Stimulated activated CD8-positive, alpha-beta memory T cell treated with anti-CD3 and anti-CD28 coated beads, Interleukin-12 subunit alpha, Interleukin-12 subunit beta, amount 100 ng/mL, for 4 hours (primary cell): ENCODE measurements around the gene CHD6.

Experiments
- DNase-seq: peaks from one replicate; pipeline ENCODE4 v3.0.0-alpha.2; 2020; ENCODE audit warnings: low read depth

Gene CHD6

DNA sequence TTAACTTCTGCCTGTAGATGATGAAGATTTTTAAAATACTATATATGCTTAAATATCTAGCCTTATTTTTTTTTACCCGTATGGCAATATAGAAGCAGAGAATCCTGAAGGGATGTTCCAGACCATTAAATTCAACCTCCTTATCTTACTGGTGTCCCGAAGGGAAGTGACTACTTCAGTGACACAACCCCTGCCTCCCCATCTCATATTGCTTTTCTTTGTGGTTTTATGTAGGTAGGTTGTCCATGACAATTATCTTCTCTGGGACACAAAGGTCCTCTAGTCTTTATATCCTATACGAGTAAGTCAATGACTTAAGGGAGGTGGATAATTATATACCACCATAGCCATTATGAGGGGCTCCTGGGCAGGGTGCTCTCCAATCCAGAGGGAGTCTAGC is 194.2 kb downstream of the CHD6 start:
- no peak for DNase-seq

DNA sequence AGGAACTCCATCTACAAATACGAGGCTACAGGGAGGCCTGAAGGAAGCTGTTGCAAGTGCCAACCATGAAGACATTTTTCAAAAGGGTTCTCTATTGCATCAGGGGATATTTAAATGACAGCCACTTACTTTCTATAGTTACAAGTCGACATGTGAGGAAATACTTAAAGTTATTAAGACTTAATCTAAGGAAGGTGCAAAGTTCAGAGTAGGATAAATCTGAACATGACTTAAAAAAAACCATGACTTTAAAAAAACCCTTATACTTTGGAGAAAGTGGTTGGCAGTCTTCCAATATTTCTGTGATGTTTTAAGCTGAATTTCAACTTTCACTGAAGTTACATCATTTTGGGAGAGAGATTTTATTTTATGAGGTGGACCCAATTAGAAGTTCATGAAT is 195.2 kb downstream of the CHD6 start:
- no peak for DNase-seq

DNA sequence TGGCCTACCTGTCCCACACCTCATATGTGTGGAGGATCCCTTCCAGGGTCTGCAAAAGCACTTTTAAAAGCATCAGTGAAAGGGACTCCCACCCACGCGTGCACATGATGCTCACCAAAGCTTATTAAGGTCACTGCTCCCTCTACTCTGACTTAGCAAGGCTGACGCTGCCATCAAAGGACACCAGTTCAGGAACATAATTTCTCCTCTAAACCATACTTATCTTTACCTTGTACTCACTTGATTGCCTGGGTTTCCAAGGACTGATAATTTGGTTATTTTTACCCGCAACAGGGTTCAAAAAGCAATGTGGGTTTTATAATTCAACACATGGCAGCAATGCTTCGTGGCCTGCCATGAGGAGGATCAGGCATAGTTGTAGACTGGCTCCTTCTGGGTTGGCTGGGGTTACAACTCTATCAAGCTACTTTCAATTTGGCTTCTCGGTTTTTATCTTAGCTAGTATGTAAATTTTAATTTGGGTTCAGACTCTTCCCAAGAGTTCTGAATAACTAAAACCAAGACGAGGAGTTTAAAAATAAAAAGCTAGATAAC is 199.4 kb downstream of the CHD6 start:
- no peak for DNase-seq

DNA sequence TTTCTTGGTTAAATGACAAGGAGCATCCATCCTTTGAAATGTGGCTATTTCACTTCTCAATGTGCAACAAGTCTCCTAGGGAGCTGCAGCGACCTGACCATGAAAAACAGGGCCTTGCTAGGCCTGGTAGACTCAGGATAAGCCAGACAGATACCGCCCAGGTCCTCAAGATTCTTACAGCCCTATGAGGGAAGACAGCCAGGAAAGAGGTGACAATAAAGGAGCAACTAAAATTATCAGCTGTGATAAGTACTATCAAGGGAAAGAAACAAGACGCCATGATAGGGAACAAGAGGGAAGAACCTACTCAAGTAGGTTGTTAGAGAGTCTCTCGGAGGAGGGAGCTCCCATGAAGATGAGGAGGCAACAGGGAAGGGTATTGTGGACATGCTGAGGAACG is 200.1 kb downstream of the CHD6 start:
- DNase-seq, result no peak

DNA sequence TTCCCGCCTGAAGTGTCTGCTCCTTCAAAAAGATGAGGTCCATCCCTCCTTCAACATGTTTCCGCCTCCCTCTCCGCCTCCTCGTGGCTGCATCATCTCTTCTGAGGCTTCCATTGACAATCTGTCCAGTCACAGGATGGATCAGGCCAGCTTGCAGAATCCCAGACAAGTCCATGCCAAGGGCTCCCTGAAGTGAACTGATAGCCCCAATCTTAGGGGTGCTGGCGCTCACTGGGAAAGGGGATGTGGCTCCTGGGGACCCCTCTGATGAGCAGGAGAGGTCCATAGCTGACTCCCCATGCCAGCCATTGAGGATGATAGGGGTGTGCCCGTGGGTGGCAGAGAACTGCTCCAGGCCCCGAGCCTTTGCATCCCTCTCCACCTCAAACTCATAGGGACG is 203.0 kb downstream of the CHD6 start:
- no peak for DNase-seq

DNA sequence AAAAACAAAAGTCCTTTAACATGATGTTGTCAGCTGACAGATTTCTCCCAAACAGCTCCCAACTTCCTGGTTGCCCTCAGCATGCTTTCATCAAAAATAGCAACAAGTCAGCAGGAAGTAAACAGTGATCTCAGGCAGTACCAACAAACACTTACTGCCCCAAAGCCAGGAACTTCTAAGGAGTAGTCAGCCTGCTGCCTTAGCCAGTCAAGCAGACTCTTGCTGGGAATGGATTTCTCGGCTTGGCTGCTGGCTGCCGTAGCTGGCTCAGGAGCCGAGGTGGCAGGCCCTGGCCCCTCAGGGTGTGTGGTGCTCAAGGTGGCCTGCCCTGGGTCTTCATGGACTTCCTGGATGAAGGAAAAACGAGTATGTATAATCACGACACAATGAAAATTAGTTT is 205.0 kb downstream of the CHD6 start:
- no peak for DNase-seq

DNA sequence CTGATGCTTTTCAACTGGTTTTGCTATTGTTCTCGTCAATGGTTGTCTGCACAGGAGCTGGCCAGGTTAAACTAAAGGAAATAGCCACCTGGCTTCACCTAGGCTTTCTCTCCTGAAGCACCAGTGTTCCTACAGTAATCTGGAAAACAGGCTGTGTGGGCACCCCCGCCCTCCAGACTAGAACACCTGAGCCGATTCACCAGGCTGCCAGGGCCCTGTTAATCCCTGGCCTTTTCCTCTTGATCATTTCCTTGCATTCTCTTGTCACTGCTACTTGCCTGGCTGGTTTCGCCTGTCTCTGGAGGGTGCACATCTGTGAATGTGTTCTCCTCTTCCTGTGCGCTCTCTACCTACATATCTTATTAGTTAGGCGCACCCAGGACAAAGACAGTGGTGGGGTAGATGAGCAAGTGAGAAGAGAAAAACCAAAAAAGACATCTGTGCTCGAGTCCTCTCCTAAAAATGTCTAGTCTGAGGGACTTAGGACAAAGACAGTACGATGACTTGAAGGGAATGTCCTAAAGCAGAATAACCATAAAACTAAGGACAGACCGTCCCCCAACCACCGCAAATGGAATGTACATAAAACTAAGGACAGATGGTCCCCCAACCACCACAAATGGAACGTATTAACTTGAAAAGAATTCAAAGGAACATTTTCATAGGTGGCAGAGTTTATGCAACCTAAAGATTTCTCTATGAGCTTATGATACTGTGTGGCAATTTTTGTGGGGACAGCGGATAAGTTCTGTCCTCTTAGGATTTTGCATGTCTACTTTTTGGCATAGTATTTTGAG is 205.7 kb downstream of the CHD6 start:
- DNase-seq, result no peak

DNA sequence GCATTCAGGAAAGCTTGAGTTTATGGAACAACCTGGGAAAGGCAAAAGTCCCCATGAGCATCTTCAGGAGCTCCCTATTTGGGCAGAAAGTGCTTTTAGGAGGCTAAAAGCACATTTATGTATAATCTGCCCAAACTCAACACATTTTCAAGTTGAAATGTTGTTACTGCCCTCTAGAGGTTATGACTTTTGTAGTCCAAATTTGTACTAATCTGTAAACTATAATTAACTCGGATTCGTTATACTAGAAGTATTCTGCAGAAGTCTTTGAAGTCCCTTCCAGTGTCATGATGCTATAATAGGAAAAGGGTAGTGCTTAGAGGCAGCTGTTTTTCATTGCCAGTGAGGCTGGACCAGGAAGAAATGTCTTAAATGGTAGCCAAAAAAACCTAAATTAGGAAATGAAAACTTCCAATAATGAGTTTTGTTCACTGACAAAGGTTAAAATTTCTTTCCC is 206.8 kb downstream of the CHD6 start:
- DNase-seq, result no peak

DNA sequence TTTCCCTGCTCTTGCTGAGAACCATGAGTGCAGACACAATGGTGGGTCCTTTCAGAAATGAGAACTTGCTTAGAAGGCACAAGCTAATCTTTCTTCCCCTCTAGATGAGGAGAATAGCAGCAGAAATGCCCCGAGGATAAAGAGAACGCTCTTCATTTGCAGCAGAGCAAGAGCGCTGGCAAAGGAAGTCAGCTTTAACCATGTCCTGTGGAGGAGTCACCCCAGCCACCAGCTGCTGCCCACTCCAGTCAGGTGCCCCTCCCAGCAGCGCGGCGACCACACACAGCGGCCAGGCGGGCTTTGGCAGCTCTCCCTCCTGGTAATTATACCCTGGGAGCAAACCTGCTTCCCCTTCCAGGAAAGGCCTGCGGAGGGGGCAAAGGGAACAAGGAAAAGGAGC is 209.2 kb downstream of the CHD6 start:
- no peak for DNase-seq

DNA sequence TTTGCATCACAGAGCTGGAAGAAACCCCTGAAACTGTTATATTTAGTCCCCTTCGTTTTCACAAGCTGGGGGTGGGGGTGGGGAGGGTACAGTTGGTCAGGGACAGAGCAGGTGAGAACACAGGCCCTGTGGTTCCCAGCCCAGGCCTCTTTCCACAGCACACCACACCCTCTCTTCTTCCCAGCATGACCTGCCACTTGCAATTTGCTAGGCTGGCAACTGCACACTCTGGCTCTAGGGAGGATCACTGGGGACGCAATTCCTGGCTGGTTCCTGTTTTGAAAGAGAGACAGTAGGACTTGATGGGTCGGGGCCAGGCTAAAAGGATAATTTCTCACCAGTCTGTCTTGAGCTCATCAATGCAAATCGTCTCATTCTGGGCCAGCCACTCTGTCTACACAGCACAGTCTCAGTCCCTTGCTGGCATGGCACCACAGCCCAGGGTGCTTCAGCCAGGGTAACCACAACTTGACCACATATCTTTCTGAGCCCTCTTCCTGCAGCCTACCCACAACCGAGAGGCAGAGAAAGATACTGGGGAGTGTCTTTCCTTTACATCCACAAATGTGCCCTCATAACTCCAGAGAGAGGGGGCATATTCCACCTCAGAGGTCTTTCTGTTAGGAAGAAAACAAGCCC is 209.9 kb downstream of the CHD6 start:
- no peak for DNase-seq

DNA sequence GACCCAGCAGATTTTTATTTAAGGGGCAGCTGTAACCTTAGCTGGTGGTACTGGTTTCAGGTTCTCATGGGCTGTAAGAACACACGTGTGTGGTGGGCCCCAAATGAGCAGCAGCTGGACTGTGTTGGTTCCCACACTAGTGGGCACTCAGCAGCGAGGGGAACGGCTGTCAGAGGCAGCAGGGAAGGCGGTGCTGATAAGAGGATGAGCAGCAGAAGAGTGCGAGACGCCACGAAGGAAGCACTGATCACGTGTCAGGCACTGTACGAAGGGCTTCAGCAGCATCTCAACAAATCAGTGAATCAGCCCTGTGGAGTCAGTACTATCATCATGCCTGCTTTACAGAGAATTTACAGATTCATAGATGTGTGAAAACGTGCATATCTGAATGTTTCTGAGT is 210.6 kb downstream of the CHD6 start:
- DNase-seq, result no peak

DNA sequence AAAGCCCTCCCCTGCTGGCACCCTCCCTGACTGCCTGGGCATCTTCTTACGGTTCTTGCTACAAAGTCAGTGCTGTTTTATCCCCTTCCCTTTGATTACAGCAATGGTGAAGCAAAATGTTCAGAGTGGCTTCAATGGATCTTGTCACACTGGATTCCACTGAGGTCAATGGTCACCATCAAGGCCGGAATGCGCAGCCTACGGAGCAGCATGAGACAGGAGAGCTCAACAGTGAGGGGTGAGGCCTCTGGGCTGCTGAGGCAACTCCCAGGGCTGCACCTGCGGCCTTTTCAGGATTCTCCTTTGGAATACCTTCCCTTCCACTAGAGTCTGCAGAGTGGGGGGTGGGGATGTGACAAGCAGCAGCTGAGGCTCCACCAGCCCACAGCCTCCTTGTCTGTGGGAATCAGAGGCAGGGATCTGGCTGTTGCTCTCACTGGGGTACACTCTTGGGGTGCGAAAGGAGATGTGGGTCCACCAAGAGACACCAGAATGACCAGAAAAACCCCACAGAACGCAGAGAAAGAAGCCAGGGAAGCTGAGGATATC is 211.2 kb downstream of the CHD6 start:
- DNase-seq, result no peak

DNA sequence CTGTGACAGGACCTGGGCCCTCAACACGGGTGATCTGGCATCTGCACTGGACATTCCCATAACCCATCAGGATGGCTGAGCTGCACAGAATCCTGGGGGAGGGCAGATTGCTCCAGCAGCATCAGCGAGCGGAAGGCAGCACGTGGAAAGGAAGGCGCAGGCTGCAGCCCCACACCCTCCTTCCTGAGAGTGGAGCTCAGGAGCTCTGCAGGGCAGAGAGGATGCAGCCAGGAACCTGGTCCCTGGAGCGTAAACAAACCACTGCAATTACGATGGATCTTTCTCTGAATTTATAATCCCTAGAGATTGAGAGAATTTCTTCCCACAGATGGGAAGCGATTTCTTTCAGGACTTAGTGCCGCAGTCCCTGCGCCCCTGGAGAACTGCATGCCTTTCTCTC is 211.8 kb downstream of the CHD6 start:
- DNase-seq, result no peak

DNA sequence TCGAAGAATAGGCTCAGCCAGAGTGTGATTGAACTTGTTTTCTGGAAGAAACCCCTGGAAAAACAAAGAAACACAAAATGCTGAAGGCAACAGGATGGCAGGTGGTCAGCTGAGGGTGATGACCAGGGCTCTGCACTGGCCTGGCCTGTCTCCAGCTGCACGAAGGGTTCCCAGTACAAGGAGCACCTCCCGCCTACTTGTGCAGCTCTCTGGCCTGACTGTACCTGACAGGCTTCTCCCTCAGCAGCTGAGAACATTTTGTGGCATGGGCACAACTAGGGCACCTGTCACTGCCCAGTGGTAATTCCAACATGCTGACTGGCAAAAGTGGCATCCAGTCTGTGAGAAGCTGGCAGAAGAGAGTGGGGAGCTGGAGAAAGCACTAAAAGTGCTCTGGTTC is 212.7 kb downstream of the CHD6 start:
- DNase-seq, result no peak

DNA sequence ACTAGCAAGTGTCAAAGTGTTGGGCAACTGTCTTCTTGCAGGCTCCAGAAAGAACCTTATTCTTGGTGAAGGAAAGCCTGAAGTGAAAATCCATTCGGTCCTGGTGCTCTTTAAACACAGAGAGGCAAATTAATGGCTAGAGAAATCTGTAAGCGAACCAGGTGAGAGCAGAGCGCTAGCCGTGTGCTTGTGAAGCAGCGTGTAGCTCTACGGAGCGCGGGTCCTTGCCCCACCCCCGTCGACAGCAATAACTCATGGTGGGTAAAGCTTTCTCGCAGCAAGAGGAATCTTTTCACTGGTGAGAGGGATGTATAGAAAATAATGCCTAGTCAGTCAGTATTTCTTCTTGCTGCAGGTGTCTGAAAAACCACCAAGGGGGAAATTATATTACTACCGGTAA is 214.6 kb downstream of the CHD6 start:
- no peak for DNase-seq

DNA sequence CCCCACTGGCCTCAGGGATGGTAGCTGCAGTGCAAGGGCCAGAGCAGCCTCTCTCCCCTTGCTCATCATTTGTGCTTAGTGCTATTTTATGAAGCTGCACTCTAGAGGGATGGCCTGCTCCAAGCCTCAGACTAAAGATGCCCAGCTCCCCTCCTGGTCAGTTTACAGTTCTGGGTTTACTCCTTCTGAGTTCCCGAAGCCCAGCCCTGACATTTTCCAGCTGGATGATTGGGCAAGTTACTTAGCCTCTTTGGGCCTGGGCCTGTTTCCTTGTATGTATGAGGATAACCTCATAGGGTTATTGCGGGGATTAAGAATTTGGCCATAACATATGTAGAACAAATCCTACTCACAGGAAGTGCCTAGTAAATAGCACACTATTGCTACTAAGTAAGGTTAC is 219.8 kb downstream of the CHD6 start:
- no peak for DNase-seq

DNA sequence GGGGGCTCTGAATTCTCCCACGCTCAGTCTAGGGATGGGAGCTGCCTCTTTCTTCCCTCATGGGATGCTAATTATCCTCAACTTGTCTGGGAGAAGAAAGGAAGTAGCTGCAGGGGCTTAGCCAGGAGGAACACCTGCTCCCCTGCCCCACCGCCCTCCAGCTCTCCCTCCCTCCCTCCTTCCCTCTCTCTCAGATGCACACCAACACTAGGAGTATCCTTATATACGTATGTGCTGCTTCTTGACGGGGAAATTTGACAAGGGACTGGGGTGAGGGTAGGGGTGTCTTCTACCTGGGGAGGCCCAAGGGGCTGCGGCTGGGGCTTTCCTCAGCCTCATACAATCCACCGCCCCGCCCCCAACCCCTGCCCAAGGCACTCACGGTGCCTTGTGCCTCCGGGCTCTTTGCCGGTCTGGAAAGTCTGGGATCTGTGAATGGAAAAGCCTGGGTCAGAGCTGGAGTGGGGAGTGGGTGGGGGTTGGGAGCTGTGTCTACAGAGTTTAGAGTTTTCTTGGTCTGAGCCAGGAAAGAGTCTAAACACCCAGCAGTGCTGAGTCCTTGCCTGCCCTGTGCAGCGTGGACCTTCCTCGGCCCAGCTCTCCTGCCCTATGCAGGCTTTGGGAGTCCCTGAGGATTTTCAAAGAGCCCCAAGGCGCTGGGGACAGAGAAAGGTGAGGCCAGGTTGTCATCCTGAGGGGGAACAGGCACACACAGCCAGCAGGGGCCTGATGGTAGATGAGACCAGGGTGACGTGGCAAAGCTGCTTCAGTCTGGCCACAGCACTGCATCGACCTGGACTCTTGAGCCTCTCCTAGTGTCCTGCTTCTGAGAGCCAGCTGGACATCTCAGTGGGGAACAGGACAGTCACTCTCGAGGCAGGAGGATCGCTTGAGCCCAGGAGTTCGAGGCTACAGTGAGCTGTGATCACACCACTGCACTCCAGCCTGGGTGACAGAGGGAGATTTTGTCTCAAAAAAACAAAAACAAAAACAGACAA is 222.2 kb downstream of the CHD6 start:
- no peak for DNase-seq

DNA sequence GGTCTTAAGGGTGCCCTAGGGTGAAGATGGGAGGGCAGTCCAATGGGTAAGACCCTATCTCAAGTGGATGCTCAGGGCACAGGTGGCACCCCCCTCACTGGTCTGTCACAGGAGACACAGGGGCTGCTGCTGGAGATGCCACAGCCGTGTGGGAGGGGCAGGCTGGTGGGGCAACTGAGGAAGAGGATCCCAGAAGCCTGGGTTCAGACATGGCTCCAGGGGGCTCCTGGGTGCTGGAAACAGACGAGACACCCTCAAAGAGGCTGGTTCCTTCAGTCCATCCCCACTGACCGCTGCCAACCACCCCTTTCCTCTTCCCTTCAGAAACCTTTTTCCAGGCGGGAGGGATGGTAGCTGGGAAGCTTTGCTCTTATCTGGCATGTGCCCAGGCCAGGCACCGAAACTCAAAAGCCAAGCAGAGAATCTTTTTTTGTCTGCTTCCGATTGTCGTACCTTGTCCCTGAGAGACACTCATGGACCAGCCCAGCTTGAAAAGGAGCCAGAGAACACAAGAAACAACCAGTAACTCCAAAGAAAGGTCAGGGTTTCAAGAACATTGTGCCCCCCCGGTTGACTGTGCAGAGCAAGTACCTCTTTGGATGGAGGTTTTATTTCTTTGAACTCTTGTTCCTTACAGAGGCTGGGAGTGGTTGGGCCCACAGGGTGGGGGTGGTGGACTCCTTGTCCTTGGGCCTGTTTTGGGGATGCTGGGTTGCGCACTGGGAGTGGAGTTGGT is 223.1 kb downstream of the CHD6 start:
- no peak for DNase-seq

DNA sequence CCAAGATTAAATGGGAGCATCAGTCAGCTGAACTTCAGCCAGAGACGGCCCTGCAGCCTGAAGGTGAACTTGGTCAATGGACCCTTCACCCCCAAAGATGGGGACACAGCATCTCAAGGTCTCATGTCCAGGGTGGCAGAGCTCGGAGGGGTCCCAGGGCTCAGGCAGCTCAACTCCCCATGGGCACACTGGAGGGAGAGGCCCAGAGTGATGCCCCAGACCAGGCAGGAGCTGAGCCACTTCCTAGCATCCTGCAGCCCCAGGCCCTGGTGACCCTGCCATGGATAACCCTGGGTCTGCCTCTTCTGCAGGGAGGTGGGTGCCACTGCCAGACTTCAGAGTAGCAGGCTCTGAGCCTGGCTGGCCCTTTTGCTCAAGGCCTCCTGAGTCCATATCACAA is 224.1 kb downstream of the CHD6 start:
- DNase-seq, result no peak

DNA sequence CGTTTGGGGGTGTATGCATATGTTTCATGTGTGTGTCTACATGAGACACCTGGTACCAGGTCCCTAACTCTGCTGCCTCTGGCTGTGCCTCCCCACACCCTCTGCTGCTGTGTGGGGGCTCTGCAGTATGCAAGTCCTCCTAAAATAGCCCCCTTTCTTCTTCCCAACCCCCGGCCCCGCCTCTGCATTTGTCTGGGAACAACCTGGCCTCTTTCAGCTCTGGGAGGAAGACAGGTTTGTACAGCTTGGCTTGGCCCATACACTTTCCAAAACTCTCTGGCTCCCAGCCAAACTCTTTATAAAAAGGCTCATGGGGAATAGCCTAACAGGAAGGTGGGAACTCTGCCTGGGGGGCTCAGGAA is 224.5 kb downstream of the CHD6 start:
- no peak for DNase-seq
